ENCODE results near the gene HLF.

HLF gene

GRCh38 chr17:55274355-55275255 lies 9.8 kb downstream of the HLF start:
- TF ChIP-seq CTCF (IDR thresholded peaks at IDR 0.05; ENCODE audit: low read depth, low read length) = no peak
- no peak overlapping the region for H3K4me3 ChIP-seq (ENCODE audit: low read depth, low read length)

GRCh38 chr17:55275894-55276804 lies 11.4 kb downstream of the HLF start:
- no peak overlapping the region for H3K4me3 ChIP-seq (ENCODE audit: low read depth, low read length)
- no peak for TF ChIP-seq CTCF (IDR thresholded peaks at IDR 0.05; ENCODE audit: low read depth, low read length)

GRCh38 chr17:55278173-55278961 lies 13.6 kb downstream of the HLF start:
- TF ChIP-seq CTCF (IDR thresholded peaks at IDR 0.05; ENCODE audit: low read depth, low read length) = no peak
- H3K4me3 ChIP-seq (ENCODE audit: low read depth, low read length) = no peak overlapping the region

- no peak for TF ChIP-seq CTCF (IDR thresholded peaks at IDR 0.05; ENCODE audit: low read depth, low read length)
- no peak overlapping the region for H3K4me3 ChIP-seq (ENCODE audit: low read depth, low read length)
Observed at GRCh38 chr17:55279203-55279602, 14.4 kb downstream of the HLF start.

- no peak for TF ChIP-seq CTCF (IDR thresholded peaks at IDR 0.05; ENCODE audit: low read depth, low read length)
- H3K4me3 ChIP-seq (ENCODE audit: low read depth, low read length) = no peak overlapping the region
Observed at GRCh38 chr17:55279788-55280187, 15.0 kb downstream of the HLF start.

- no peak for TF ChIP-seq CTCF (IDR thresholded peaks at IDR 0.05; ENCODE audit: low read depth, low read length)
- H3K4me3 ChIP-seq (ENCODE audit: low read depth, low read length) = no peak overlapping the region
Observed at GRCh38 chr17:55280212-55280611, 15.5 kb downstream of the HLF start.
